GM12878 (cell line): ENCODE data around the gene MAST2. TPM values are rescaled to one million over a fixed set of nuclear protein-coding genes. Genes with fewer than 3 reads are reported as not detected.

Experiments
- ATAC-seq: fragments of 200-7000 bp; cut with Tn5 transposase; 3 replicates; pipeline ENCODE4 v1.9.1; 2020; ENCODE audit warnings: mild to moderate bottlenecking, moderate library complexity
- BruUV-seq: library from RNA; stranded (reverse); fragments of 400-500 nt; replicated peaks from 2 replicates; lab custom pipeline; 2021; lab: Mats Ljungman, UMichigan
- CTCF ChIA-PET: fragments of 300-600 bp; sonication (Branson Sonifier 250); formaldehyde crosslinking; extraction: SDS; loops from one replicate; lab custom pipeline; 2021; ENCODE audit warnings: inconsistent platforms; lab: Yijun Ruan, JAX
- POLR2A ChIA-PET: fragments of 350-600 bp; formaldehyde crosslinking; extraction: SDS; loops from one replicate; lab custom pipeline; 2021; ENCODE audit warnings: inconsistent platforms; lab: Charles Lee
- RAD21 ChIA-PET: fragments of 300-600 bp; sonication (Branson Sonifier 250); formaldehyde crosslinking; loops from one replicate; lab custom pipeline; 2023; ENCODE audit warnings: antibody characterized with exemption; ENCODE audit not compliant: unreplicated experiment; lab: Charles Lee
- SMC1A ChIA-PET: fragments of 300-600 bp; sonication (Branson Sonifier 250); formaldehyde crosslinking; loops from one replicate; lab custom pipeline; 2023; ENCODE audit not compliant: unreplicated experiment, uncharacterized antibody; lab: Charles Lee
- DNase-seq: peaks from one replicate; pipeline ENCODE4 v3.0.0-alpha.2; 2011; ENCODE audit warnings: low read depth, low spot score
- FAIRE-seq: peaks from 3 replicates; lab custom pipeline; 2011; peaks lifted over from hg19 to GRCh38; lab: Jason Lieb, UNC
- H2AFZ ChIP-seq: 2 replicates; pipeline ENCODE4 v1.6.0; 2011; ENCODE audit warnings: low read depth, low read length, control low read depth; ENCODE audit not compliant: control insufficient read depth
- H3K27ac ChIP-seq: 2 replicates; pipeline ENCODE4 v1.5.1; 2011; ENCODE audit warnings: control low read depth; ENCODE audit not compliant: control insufficient read depth, insufficient read depth
- H3K27me3 ChIP-seq, 2 experiments: replicated peaks in 1 of 2; 2 replicates each; pipeline versions ENCODE4 v1.6.0 to v1.6.1; 2011; ENCODE audit warnings: low read length in 1 of 2; ENCODE audit not compliant: control insufficient read depth in 2 of 2, insufficient read depth in 2 of 2
- H3K36me3 ChIP-seq, 2 experiments: 2 replicates each; pipeline ENCODE4 v1.5.1; 2011; ENCODE audit warnings: low read length in 1 of 2; ENCODE audit not compliant: control insufficient read depth in 2 of 2, insufficient read depth in 2 of 2
- H3K4me1 ChIP-seq: 2 replicates; pipeline ENCODE4 v1.6.1; 2011; ENCODE audit warnings: mild to moderate bottlenecking, low read length, moderate library complexity, mixed read lengths; ENCODE audit not compliant: control insufficient read depth, insufficient read depth
- H3K4me2 ChIP-seq: 2 replicates; pipeline ENCODE4 v1.6.0; 2011; ENCODE audit warnings: control low read depth; ENCODE audit not compliant: control insufficient read depth, insufficient read depth
- H3K4me3 ChIP-seq: fragments of 200-600 bp; sonication (generic); 2 replicates; pipeline ENCODE4 v1.5.1; 2016
- H3K79me2 ChIP-seq: 2 replicates; pipeline ENCODE4 v1.6.0; 2011; ENCODE audit warnings: low read length; ENCODE audit not compliant: control insufficient read depth, insufficient read depth
- H3K9ac ChIP-seq: 2 replicates; pipeline ENCODE4 v1.8.0; 2011; ENCODE audit warnings: low read length, control low read depth, mixed read lengths; ENCODE audit not compliant: control insufficient read depth, insufficient read depth
- H3K9me3 ChIP-seq: replicated peaks from 3 replicates; pipeline ENCODE4 v1.5.1; 2011; ENCODE audit warnings: mild to moderate bottlenecking, low read length; ENCODE audit not compliant: control insufficient read depth, insufficient read depth
- H4K20me1 ChIP-seq: 2 replicates; pipeline ENCODE4 v1.6.0; 2011; ENCODE audit not compliant: control insufficient read depth, insufficient read depth
- CTCF ChIP-seq, 3 experiments: IDR thresholded peaks in 2 of 3; conservative IDR thresholded peaks in 1 of 3; 2 replicates each; pipeline ENCODE4 v1.5.1; 2011; ENCODE audit warnings: low read depth in 3 of 3, low read length in 3 of 3, mild to moderate bottlenecking in 3 of 3, control low read depth in 2 of 3, moderate library complexity in 2 of 3, inconsistent platforms in 1 of 3, mixed read lengths in 1 of 3; ENCODE audit not compliant: control insufficient read depth in 2 of 3, insufficient read depth in 1 of 3; ENCODE audit errors: extremely low read depth in 1 of 3
- HCFC1 ChIP-seq: fragments of 150-350 bp; IDR thresholded peaks from 2 replicates; pipeline ENCODE4 v1.6.1; 2014; ENCODE audit warnings: low read length
- IKZF2 ChIP-seq, 2 experiments: fragments of 450-650 bp; IDR thresholded peaks; 2 replicates each; pipeline ENCODE4 v1.6.1; 2017; ENCODE audit warnings: mild to moderate bottlenecking in 2 of 2, moderate library complexity in 2 of 2
- KAT2A ChIP-seq: conservative IDR thresholded peaks from 2 replicates; pipeline ENCODE4 v1.6.1; 2011; ENCODE audit warnings: low read depth, low read length; ENCODE audit not compliant: control insufficient read depth
- NFXL1 ChIP-seq: fragments of 450-650 bp; IDR thresholded peaks from 2 replicates; pipeline ENCODE4 v1.6.1; 2017; ENCODE audit warnings: antibody characterized with exemption, mild to moderate bottlenecking, borderline replicate concordance
- NFYA ChIP-seq: IDR thresholded peaks from 2 replicates; pipeline ENCODE4 v1.6.1; 2011; ENCODE audit warnings: low read depth, mild to moderate bottlenecking, low read length, improper control_type of control experiment, borderline replicate concordance
- NFYB ChIP-seq: IDR thresholded peaks from 2 replicates; pipeline ENCODE4 v1.6.1; 2011; ENCODE audit warnings: low read depth, mild to moderate bottlenecking, low read length, improper control_type of control experiment, moderate library complexity; ENCODE audit not compliant: insufficient read depth
- NR2F1 ChIP-seq: fragments of 450-650 bp; conservative IDR thresholded peaks from 2 replicates; pipeline ENCODE4 v1.6.1; 2017; ENCODE audit warnings: mild to moderate bottlenecking
- POU2F2 ChIP-seq: IDR thresholded peaks from 3 replicates; pipeline ENCODE4 v1.6.1; 2011; ENCODE audit warnings: low read depth, mild to moderate bottlenecking, low read length, borderline replicate concordance
- SMARCA5 ChIP-seq: fragments of 450-650 bp; IDR thresholded peaks from 2 replicates; pipeline ENCODE4 v1.6.1; 2017; ENCODE audit warnings: mild to moderate bottlenecking
- ZNF217 ChIP-seq: fragments of 450-650 bp; IDR thresholded peaks from 2 replicates; pipeline ENCODE4 v1.6.1; 2017; ENCODE audit warnings: antibody characterized with exemption, mild to moderate bottlenecking
- WGBS: methylation state at CpG from one replicate; pipeline ENCODE4 v1.1.6; 2016; ENCODE audit warnings: low lambda C conversion rate; ENCODE audit not compliant: insufficient replicate concordance, insufficient coverage; ENCODE audit errors: missing lambda C conversion rate; 5-methylcytosine and 5-hydroxymethylcytosine counted together
- in situ Hi-C: fragments of 300-500 bp; cut with MboI; formaldehyde crosslinking; loops from 9 replicates; pipeline ENCODE4 v1.14.3; 2018; ENCODE audit warnings: mixed read lengths
- intact Hi-C: fragments of 100-400 bp; cut with micrococcal nuclease; formaldehyde crosslinking; loops from one replicate; pipeline ENCODE4 v1.14.2; 2022; ENCODE audit not compliant: unreplicated experiment
- polyA plus RNA-seq, 11 experiments: library from polyadenylated mRNA; depleted of rRNA in 4 of 11; unstranded in 6 of 11; stranded (reverse) in 5 of 11; fragments of >200 nt; fragmentation: Nextera tagmentation in 4 of 11; fragmentation: Illumina TruSeq in 1 of 11; extraction: Ambion mirVana in 4 of 11; extraction: Trizol in 1 of 11; gene quantifications; 1 replicate in 1 of 11; 2 replicates in 10 of 11; pipeline versions ENCODE4 v1.2.1 to v1.2.3, GENCODE V29; 2011 to 2016; ENCODE audit warnings: inconsistent platforms in 2 of 11, missing spikeins in 2 of 11, low read depth in 1 of 11
- total RNA-seq, 4 experiments: library from RNA; depleted of rRNA in 3 of 4; stranded (reverse); fragments of >200 nt in 3 of 4; fragmentation: Illumina TruSeq in 1 of 4; extraction: Trizol in 1 of 4; gene quantifications; 2 replicates each; pipeline versions ENCODE4 v1.2.1 to v1.2.3, GENCODE V29; 2013 to 2021
- TF ChIP-seq, protein P1 (sequence below): fragments of 450-650 bp; formaldehyde crosslinking; IDR thresholded peaks from 2 replicates; pipeline ENCODE4 v1.5.0; 2022; ENCODE audit warnings: mild to moderate bottlenecking, missing genetic modification characterization
- TF ChIP-seq, protein P2 (sequence below): fragments of 450-650 bp; IDR thresholded peaks from 2 replicates; pipeline ENCODE4 v1.6.1; 2017; ENCODE audit warnings: low read depth, mild to moderate bottlenecking, moderate library complexity

Gene MAST2
- total and polyA plus RNA-seq, 10 of the 15 experiments (the other 5 are each of a cell fraction or from before 2014, with no cell fraction given), result 1.0 to 28.7 (median 13.8) TPM

DNA sequence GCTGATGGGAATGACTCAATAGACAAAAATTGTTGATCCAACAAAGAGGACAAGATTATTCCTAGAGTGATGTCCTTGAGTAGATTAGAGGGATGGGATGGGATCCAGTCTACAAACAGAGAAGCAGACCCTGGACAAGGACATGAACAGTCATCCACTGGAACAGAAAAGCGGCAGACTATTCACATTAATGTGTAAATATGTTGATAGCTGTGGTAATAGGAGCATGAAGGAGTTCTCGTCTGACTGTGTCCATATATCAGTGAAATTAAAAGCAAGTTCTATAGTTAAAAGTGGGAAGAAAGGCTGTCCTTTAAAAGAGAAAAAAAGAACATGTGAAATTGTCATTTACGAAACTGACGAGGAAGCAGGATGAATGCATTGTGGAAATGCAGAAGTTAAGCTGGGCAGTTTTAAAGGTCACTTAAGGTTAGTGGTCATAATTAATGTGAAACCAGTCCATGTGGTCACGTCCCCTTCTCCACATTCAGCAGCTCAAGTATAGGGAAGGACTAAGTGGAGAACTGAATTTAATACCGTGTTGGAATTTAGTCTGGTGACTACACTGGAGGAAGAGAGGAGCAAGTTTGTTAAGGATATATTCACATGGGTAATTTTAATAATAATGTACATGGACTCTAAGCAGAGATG is 266.9 kb downstream of the MAST2 start:
- POLR2A ChIA-PET, result no interaction called here
- Histone ChIP-seq H4K20me1 (no peaks in the 10 kb centered on the region), H3K4me3 (no peak overlapping the region), H3K36me3 (peaks cover 1 to 9% of the 10 kb centered on the region in 2 experiments; a peak in 3 of 4 replicates), H3K27me3 (no peaks in the 10 kb centered on the region), H3K4me1 (no peaks in the 10 kb centered on the region; the same call in 1 of the 2 replicates), H3K9ac (no peak overlapping the region), H3K9me3 (no peaks in the 10 kb centered on the region), H3K27ac (no peak overlapping the region), H3K79me2 (no peaks in the 10 kb centered on the region), H2AFZ (no peak overlapping the region), H3K4me2 (no peak overlapping the region)
- no TSS peak for BruUV-seq
- FAIRE-seq, result peak; percentile 27
- SMC1A ChIA-PET, result interaction anchor here (0.7 to 1.6 kb wide), 7 partner anchors 10 to 129 kb away, joined by 3 to 6 read pairs (median 4); no protein-coding TSS in a partner anchor
- no peak for DNase-seq
- TF ChIP-seq NR2F1 (0 out of 2 replicates have a peak, but pooled peaks have one; percentile 11), NFXL1 (no peak), POU2F2 (no peak), HCFC1 (no peak), CTCF (IDR thresholded peaks at IDR 0.05 in 2 of 3, conservative IDR thresholded peaks at IDR 0.05 in 1 of 3; ENCODE audit: control insufficient read depth in 2 of 3, extremely low read depth in 1 of 3, insufficient read depth in 1 of 3, low read depth in 3 of 3, low read length in 3 of 3) (no peak), SMARCA5 (no peak), NFYB (no peak), IKZF2 (IDR thresholded peaks at IDR 0.05) (peak; percentile 9 to 57; a peak in 1 of 4 replicates), ZNF217 (no peak), NFYA (no peak), KAT2A (no peak)
- TF ChIP-seq, protein P1, sequence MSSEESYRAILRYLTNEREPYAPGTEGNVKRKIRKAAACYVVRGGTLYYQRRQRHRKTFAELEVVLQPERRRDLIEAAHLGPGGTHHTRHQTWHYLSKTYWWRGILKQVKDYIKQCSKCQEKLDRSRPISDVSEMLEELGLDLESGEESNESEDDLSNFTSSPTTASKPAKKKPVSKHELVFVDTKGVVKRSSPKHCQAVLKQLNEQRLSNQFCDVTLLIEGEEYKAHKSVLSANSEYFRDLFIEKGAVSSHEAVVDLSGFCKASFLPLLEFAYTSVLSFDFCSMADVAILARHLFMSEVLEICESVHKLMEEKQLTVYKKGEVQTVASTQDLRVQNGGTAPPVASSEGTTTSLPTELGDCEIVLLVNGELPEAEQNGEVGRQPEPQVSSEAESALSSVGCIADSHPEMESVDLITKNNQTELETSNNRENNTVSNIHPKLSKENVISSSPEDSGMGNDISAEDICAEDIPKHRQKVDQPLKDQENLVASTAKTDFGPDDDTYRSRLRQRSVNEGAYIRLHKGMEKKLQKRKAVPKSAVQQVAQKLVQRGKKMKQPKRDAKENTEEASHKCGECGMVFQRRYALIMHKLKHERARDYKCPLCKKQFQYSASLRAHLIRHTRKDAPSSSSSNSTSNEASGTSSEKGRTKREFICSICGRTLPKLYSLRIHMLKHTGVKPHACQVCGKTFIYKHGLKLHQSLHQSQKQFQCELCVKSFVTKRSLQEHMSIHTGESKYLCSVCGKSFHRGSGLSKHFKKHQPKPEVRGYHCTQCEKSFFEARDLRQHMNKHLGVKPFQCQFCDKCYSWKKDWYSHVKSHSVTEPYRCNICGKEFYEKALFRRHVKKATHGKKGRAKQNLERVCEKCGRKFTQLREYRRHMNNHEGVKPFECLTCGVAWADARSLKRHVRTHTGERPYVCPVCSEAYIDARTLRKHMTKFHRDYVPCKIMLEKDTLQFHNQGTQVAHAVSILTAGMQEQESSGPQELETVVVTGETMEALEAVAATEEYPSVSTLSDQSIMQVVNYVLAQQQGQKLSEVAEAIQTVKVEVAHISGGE (CRISPR knock-in tag), result no peak
- TF ChIP-seq, protein P2, sequence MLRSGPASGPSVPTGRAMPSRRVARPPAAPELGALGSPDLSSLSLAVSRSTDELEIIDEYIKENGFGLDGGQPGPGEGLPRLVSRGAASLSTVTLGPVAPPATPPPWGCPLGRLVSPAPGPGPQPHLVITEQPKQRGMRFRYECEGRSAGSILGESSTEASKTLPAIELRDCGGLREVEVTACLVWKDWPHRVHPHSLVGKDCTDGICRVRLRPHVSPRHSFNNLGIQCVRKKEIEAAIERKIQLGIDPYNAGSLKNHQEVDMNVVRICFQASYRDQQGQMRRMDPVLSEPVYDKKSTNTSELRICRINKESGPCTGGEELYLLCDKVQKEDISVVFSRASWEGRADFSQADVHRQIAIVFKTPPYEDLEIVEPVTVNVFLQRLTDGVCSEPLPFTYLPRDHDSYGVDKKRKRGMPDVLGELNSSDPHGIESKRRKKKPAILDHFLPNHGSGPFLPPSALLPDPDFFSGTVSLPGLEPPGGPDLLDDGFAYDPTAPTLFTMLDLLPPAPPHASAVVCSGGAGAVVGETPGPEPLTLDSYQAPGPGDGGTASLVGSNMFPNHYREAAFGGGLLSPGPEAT, result no peak
- no peak for ATAC-seq
- intact Hi-C loops (no loop called here), in situ Hi-C loops (no loop called here)
- WGBS, result 87% methylated on average over 6 of the region's 6 CpGs
- RAD21 ChIA-PET, result no interaction called here
- CTCF ChIA-PET, result interaction anchor here (0.6 kb wide), 1 partner anchor 98 kb away, joined by 3 read pairs; no protein-coding TSS in a partner anchor
